GM12874 (cell line): ENCODE measurements around the gene XPNPEP1.

Experiments used
- TF ChIP-seq, protein P1 (sequence below): IDR thresholded peaks from 2 replicates; pipeline ENCODE4 v1.5.1; 2011; ENCODE audit warnings: low read depth, mild to moderate bottlenecking, control low read depth, low read length, moderate library complexity; ENCODE audit not compliant: insufficient read depth

The XPNPEP1 gene

DNA sequence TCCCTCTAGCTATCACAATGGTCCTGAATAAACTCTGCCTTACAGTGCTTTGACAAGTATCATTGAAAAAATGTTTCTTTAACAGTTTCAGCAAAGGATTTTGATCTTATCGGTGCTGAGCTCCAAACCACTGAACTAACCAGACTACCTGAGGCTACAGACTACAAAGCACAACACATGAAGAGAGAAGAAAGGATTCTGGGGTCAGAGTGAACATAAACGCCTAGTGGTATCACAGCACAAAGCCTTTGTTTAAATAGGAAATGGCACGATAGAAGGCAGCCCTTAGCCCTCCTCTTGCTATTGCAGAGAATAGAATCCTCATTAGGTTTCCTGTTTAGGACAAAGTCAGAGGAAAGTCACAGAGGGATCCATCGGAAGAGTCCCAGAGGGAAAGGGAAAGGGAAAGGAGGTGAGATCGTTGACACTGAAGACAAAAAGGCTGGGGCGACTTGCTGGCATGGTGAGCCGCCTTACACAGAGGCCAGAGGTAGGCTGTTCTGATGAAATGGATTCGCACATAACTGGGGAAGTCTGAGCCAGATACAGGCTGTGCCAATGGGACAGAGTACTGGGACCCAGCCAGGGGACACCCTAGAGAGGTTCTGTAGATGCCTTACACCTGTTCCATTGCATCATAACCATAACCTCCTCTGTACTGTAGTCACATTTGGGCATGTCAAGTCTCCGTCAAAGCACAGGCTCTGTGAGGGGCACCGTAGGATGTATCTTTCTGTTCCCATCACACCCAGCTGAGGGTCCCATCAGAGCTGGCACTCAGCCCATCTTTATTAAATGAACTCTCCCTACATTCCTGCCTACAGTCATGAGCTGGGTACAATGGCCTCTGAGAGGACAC is 71.5 kb downstream of the XPNPEP1 start:
- TF ChIP-seq, protein P1, sequence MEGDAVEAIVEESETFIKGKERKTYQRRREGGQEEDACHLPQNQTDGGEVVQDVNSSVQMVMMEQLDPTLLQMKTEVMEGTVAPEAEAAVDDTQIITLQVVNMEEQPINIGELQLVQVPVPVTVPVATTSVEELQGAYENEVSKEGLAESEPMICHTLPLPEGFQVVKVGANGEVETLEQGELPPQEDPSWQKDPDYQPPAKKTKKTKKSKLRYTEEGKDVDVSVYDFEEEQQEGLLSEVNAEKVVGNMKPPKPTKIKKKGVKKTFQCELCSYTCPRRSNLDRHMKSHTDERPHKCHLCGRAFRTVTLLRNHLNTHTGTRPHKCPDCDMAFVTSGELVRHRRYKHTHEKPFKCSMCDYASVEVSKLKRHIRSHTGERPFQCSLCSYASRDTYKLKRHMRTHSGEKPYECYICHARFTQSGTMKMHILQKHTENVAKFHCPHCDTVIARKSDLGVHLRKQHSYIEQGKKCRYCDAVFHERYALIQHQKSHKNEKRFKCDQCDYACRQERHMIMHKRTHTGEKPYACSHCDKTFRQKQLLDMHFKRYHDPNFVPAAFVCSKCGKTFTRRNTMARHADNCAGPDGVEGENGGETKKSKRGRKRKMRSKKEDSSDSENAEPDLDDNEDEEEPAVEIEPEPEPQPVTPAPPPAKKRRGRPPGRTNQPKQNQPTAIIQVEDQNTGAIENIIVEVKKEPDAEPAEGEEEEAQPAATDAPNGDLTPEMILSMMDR: no peak

DNA sequence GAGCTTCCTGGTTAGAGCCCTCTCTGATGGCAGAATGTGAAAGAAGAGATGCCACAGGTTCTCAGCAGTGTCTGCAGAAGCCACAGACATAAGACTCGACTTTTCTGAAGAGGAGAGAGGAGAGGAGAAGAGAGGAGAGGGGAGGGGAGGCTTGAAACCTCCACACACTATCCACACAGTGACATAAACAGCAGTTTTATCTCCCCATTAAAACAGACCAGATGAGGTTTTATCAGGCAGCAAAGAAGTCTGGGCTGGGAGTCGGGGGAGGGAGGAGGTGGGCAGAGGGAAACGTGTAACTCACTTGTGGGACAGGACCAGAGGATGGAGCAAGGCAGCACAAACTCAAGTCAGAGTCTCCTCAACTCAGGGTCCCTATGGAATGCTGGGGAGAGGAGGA is 76.5 kb downstream of the XPNPEP1 start:
- TF ChIP-seq, protein P1: no peak

DNA sequence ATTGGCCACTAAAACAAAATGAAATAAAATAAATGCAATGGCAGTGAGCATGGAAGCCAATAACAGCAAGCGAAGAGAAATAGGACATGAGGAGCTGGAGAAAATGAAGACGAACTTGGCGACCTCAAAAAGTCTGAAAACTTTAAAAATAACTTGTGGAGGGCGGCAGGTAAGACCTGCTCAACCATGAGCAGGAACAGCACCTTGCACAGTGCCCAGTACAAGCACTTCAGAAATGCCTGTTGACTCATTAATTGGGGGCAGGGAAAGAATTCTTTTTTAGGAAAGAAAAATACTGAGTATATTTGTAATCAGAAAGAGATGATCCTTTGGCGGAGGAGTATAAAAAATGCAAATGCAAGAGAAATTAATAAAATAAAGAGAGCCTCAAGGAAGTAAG is 78.0 kb downstream of the XPNPEP1 start:
- TF ChIP-seq, protein P1: no peak

DNA sequence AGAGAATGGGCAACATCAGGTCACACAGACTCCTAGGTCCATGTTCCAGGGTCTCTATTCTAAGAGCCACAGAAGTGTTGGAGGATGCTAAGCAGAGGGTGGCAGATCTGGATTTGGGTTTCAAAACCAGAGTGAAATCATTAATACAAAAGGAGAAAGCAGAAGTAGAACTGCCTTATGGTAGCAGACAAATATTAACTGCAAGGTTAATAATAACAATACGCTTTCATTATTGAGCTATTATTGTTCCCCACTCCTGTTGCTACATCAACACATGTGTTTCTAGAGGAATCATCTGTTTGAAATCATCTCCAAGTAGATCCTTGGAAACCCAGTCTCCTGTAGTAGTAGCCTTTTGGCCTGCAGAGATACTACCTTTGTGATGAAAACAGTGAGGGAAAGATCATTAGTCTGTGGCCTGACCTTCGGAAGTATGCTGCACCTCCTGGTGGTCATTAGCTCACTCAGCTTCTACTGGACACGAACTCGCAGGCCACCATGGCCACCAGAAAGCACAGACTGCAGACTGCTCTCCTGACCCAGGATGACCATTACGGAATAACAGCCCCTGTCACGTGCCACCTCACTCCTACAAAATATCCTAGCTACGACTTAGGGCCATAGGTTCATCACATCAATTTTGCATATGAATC is 84.6 kb downstream of the XPNPEP1 start:
- TF ChIP-seq, protein P1: no peak

DNA sequence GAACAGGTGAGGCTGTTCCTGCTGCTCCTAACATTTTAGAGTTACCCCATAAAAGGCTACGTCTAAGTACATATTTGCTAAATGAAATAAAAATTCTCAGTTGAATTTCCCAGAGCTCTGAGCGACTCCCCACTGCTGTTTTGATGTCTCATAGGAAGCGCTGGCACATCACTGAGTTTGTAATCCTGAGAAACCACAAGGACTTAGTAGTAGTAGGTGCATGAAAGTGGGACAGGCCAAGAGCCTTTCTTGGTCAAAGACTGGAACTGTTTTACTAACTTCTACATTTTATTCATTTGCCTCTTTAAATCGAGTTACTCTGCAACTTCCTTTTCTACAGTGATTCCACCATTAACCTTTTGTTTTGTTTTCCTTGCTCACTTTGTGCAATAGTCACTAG is 85.9 kb downstream of the XPNPEP1 start:
- TF ChIP-seq, protein P1: no peak

DNA sequence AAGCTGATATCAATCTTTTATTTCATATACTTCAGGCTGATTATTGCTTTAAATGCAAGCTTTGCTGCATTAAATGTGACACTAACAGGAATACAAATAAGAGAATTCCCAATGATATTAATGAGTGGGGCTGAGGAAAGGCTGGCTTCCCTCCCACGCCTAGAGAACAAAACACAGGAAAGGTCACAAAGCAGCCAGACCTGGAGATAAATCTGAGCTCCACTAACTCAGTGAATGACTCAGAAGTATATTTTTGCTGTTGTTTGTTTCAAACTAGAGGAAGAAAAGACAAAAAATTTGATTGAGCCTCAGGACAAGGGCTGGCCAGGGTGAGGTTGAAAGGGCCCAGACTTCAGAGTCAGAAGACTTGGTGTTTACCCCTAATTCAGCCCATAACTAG is 88.1 kb downstream of the XPNPEP1 start:
- TF ChIP-seq, protein P1: no peak

DNA sequence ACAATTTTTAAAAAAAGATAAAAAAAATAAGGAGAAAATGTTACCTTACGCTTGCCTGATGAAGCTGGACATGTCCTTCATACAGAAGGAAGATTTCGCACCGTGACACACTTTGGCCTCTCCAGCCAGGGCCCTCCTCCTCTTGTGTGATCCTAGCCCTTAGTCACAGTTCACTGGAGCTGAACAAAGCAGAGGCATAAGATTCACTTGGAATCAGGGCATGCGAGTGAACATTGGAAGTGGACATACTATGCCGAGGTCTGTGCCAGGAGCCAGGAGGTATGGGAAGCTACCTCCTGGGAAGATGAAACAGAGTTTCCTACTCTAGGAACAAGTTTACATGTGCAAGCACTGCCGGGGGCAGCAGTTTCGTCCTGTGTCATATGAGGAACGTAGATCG is 91.5 kb downstream of the XPNPEP1 start:
- TF ChIP-seq, protein P1: no peak
